Lung (tissue), 16 donors: ENCODE data around the gene ITFG2. TPM values are rescaled to one million over a fixed set of nuclear protein-coding genes. Genes with fewer than 3 reads are reported as not detected.

ENCODE experiments used
- ATAC-seq: fragments of 200-7000 bp; cut with Tn5 transposase; one replicate; pipeline ENCODE4 v1.9.1; 2020; ENCODE audit warnings: moderate number of reproducible peaks; ENCODE audit not compliant: insufficient read depth, low FRiP score
- DNase-seq, 3 donors: peaks; one replicate each; pipeline ENCODE4 v3.0.0-alpha.2; 2013 to 2017
- H3K27ac ChIP-seq, 2 donors: one replicate each; pipeline ENCODE4 v1.5.1; 2013; ENCODE audit warnings: mild to moderate bottlenecking in 2 of 2, moderate library complexity in 2 of 2, control low read depth in 1 of 2, inconsistent platforms in 1 of 2, low read depth in 1 of 2, low read length in 1 of 2
- H3K27me3 ChIP-seq, 3 donors: one replicate each; pipeline ENCODE4 v1.5.1; 2013; ENCODE audit warnings: low read length in 2 of 3; ENCODE audit not compliant: control insufficient read depth in 3 of 3, insufficient read depth in 3 of 3
- H3K36me3 ChIP-seq, 4 donors: one replicate each; pipeline ENCODE4 v1.5.1; 2013; ENCODE audit warnings: low read length in 4 of 4, mild to moderate bottlenecking in 1 of 4, moderate library complexity in 1 of 4; ENCODE audit not compliant: control insufficient read depth in 4 of 4, insufficient read depth in 4 of 4
- H3K4me1 ChIP-seq, 5 donors: one replicate each; pipeline ENCODE4 v1.5.1; 2013; ENCODE audit warnings: low read length in 5 of 5, mild to moderate bottlenecking in 2 of 5, moderate library complexity in 1 of 5; ENCODE audit not compliant: control insufficient read depth in 5 of 5, insufficient read depth in 5 of 5
- H3K4me3 ChIP-seq: one replicate; pipeline ENCODE4 v1.5.1; 2013; ENCODE audit warnings: mild to moderate bottlenecking, control low read depth, moderate library complexity
- H3K9ac ChIP-seq, 2 donors: one replicate each; pipeline ENCODE4 v1.5.1; 2013; ENCODE audit warnings: low read length in 2 of 2, control low read depth in 1 of 2; ENCODE audit not compliant: insufficient read depth in 1 of 2
- H3K9me3 ChIP-seq, 4 donors: one replicate each; pipeline ENCODE4 v1.5.1; 2013; ENCODE audit warnings: low read length in 3 of 4, mild to moderate bottlenecking in 1 of 4, moderate library complexity in 1 of 4; ENCODE audit not compliant: control insufficient read depth in 4 of 4, insufficient read depth in 3 of 4
- CTCF ChIP-seq: IDR thresholded peaks from 2 replicates; pipeline ENCODE4 v1.5.1; 2012; ENCODE audit warnings: mild to moderate bottlenecking; ENCODE audit errors: control extremely low read depth, extremely low read depth
- WGBS, 2 donors: extraction: QIAGEN DNeasy Blood & Tissue Kit; methylation state at CpG; one replicate each; pipeline ENCODE4 v1.1.7; 2013; 5-methylcytosine and 5-hydroxymethylcytosine counted together
- long read RNA-seq, 5 donors: transcript quantifications; one replicate each; lab custom pipeline, GENCODE V29; 2026
- polyA plus RNA-seq, 2 donors: library from polyadenylated mRNA; stranded (reverse); fragments of 200-250 nt; gene quantifications; one replicate each; pipeline ENCODE4 v1.2.1, GENCODE V29; 2013
- total RNA-seq, 2 donors: library from RNA; depleted of rRNA in 1 of 2; stranded (reverse); fragments of >200 nt in 1 of 2; gene quantifications; one replicate each; pipeline ENCODE4 v1.2.1, GENCODE V29; 2014 to 2021
- donor health status: control.
- donor health status: control.
- donor health status: Bipolar disorder and iron deficiency.
- donor health status: healthy.
- donor health status: DM: yes; HTN: yes; CAD: no.

Gene ITFG2
- total RNA-seq: 10 to 100 TPM; 39.3 to 43.0 TPM
- polyA plus RNA-seq: 10 to 100 TPM; 22.6 to 26.0 TPM
- long read RNA-seq, donor 1, transcript ITFG2-201 (12 exons, 2,361 nt): major isoform, 14 of 17 reads
- long read RNA-seq, donor 1, partial matches to known transcripts: 0 of 17 reads
- long read RNA-seq, donor 1, other reads (novel, unspliced or antisense): 0 of 17 reads
- long read RNA-seq, donor 2, partial matches to known transcripts: 0 of 5 reads
- long read RNA-seq, donor 2, other reads (novel, unspliced or antisense): 0 of 5 reads
- long read RNA-seq, donor 3, transcript ITFG2-201 (12 exons, 2,361 nt): major isoform, 6 of 8 reads
- long read RNA-seq, donor 3, partial matches to known transcripts: 0 of 8 reads
- long read RNA-seq, donor 3, other reads (novel, unspliced or antisense): 0 of 8 reads
- long read RNA-seq, donor 4, partial matches to known transcripts: 0 of 7 reads
- long read RNA-seq, donor 4, other reads (novel, unspliced or antisense): 0 of 7 reads
- long read RNA-seq, donor 5, transcript ITFG2-201 (12 exons, 2,361 nt): minor isoform, 7 of 26 reads
- long read RNA-seq, donor 5, transcript ITFG2-211 (4 exons, 587 nt): major isoform, 10 of 26 reads
- long read RNA-seq, donor 5, partial matches to known transcripts: 0 of 26 reads
- long read RNA-seq, donor 5, other reads (novel, unspliced or antisense): 0 of 26 reads

- peak within 1 kb of the TSS; percentile 66 to 75 for H3K9ac ChIP-seq
- H3K27ac ChIP-seq: peak within 1 kb of the TSS; percentile 88 to 97
- ATAC-seq (peak; percentile 97), DNase-seq (peak; percentile 99)
- 1% methylated on average over 48 of the region's 48 CpGs for WGBS, 2 donors
- H3K9me3 ChIP-seq: no peaks in the 10 kb centered on the region
- peaks cover 0 to 21% (median 0%) of the 10 kb centered on the region in 5 donors for H3K4me1 ChIP-seq
- no peaks in the 10 kb centered on the region for H3K27me3 ChIP-seq
- no peak for TF ChIP-seq CTCF
- peaks cover 0 to 4% (median 2%) of the 10 kb centered on the region in 4 donors for H3K36me3 ChIP-seq
- H3K4me3 ChIP-seq: peak within 1 kb of the TSS; percentile 79
Measured at GRCh38 chr12:2812290-2813213, at the start of gene ITFG2. Gene ITFG2 (plus strand): TSS chr12:2812668. CDS start chr12:2812761, 93 bp downstream.

GRCh38 chr12:2764398-2764797 lies 48.1 kb upstream of the ITFG2 start:
- Histone ChIP-seq H3K27me3 (no peaks in the 10 kb centered on the region), H3K36me3 (no peaks in the 10 kb centered on the region), H3K4me1 (no peaks in the 10 kb centered on the region), H3K9me3 (peaks cover 0 to 2% (median 0%) of the 10 kb centered on the region in 4 donors), H3K9ac (no peak overlapping the region), H3K4me3 (no peak overlapping the region), H3K27ac (no peak overlapping the region)
- TF ChIP-seq CTCF: no peak
- DNase-seq: peak in 1 of 3 donors; percentile 10
- no peak for ATAC-seq

GRCh38 chr12:2765052-2765451 lies 47.4 kb upstream of the ITFG2 start:
- H3K4me3 ChIP-seq: no peak overlapping the region
- H3K4me1 ChIP-seq: no peaks in the 10 kb centered on the region
- no peak overlapping the region for H3K27ac ChIP-seq
- H3K9ac ChIP-seq: no peak overlapping the region
- 91 to 93% methylated on average over 4 of the region's 4 CpGs for WGBS, 2 donors
- no peak for DNase-seq
- H3K27me3 ChIP-seq: no peaks in the 10 kb centered on the region
- ATAC-seq: no peak
- H3K36me3 ChIP-seq: no peaks in the 10 kb centered on the region
- peaks cover 0 to 2% (median 0%) of the 10 kb centered on the region in 4 donors for H3K9me3 ChIP-seq
- no peak for TF ChIP-seq CTCF
